Natural killer cell (primary cell): Measurements from ENCODE around the gene AGL. TPM values are rescaled to one million over a fixed set of nuclear protein-coding genes. Genes with fewer than 3 reads are reported as not detected.
A peak's percentile ranks its signal among the peaks of the same experiment; 100 is the strongest.
"Not testable (repeated sequence)": the region's sequence is repeated elsewhere in the genome, so short reads cannot be mapped to it uniquely, and the experiment has no call there.

Source experiments
- ATAC-seq, 3 donors: fragments of 150-1000 bp in 2 of 3; fragments of 200-7000 bp in 1 of 3; cut with Tn5 transposase; 1 replicate in 1 of 3; 2 replicates in 2 of 3; pipeline ENCODE4 v1.10.0; 2021; ENCODE audit warnings: mild to moderate bottlenecking in 2 of 3, moderate library complexity in 2 of 3
- DNase-seq, 2 donors: peaks; one replicate each; pipeline versions ENCODE4 v3.0.0 to v3.0.0-alpha.2; 2013 to 2021; ENCODE audit warnings: mixed read lengths in 1 of 2
- H3K27ac ChIP-seq: one replicate; pipeline ENCODE4 v1.5.1; 2013; ENCODE audit warnings: mild to moderate bottlenecking, low read length
- H3K27me3 ChIP-seq: one replicate; pipeline ENCODE4 v1.6.1; 2013; ENCODE audit warnings: low read length; ENCODE audit not compliant: control insufficient read depth, insufficient read depth
- H3K36me3 ChIP-seq: one replicate; pipeline ENCODE4 v1.6.1; 2013; ENCODE audit warnings: low read length; ENCODE audit not compliant: control insufficient read depth, insufficient read depth
- H3K4me1 ChIP-seq: one replicate; pipeline ENCODE4 v1.6.1; 2013; ENCODE audit warnings: low read length; ENCODE audit not compliant: control insufficient read depth, insufficient read depth
- H3K4me3 ChIP-seq: one replicate; pipeline ENCODE4 v1.5.1; 2013; ENCODE audit warnings: low read length
- H3K9me3 ChIP-seq: one replicate; pipeline ENCODE4 v1.6.1; 2013; ENCODE audit warnings: low read length; ENCODE audit not compliant: control insufficient read depth, insufficient read depth
- H3K27ac Mint-ChIP-seq, 2 donors: one replicate each; pipeline ENCODE4 v1.8.0; 2022; ENCODE audit warnings: mild to moderate bottlenecking in 2 of 2, mixed read lengths in 2 of 2, moderate library complexity in 1 of 2
- H3K27me3 Mint-ChIP-seq, 2 donors: one replicate each; pipeline ENCODE4 v1.8.0; 2022; ENCODE audit warnings: low read depth in 2 of 2, mixed read lengths in 2 of 2
- H3K36me3 Mint-ChIP-seq: one replicate; pipeline ENCODE4 v1.8.0; 2022; ENCODE audit warnings: mixed read lengths
- H3K4me1 Mint-ChIP-seq, 2 donors: one replicate each; pipeline ENCODE4 v1.8.0; 2022; ENCODE audit warnings: mixed read lengths in 2 of 2
- H3K4me3 Mint-ChIP-seq: one replicate; pipeline ENCODE4 v1.8.0; 2022; ENCODE audit warnings: mild to moderate bottlenecking, moderate library complexity, mixed read lengths
- H3K9me3 Mint-ChIP-seq, 2 donors: one replicate each; pipeline ENCODE4 v1.8.0; 2022; ENCODE audit warnings: mixed read lengths in 2 of 2
- WGBS: methylation state at CpG from one replicate; pipeline ENCODE4 v1.1.7; 2013; ENCODE audit warnings: missing lambda C conversion rate; ENCODE audit not compliant: insufficient coverage; 5-methylcytosine and 5-hydroxymethylcytosine counted together
- intact Hi-C: fragments of 100-400 bp; cut with micrococcal nuclease; formaldehyde crosslinking; loops from one replicate; pipeline ENCODE4 v1.14.2; 2022
- total RNA-seq, 4 donors: library from RNA; stranded (reverse); fragments of 120-200 nt in 1 of 4; gene quantifications; one replicate each; pipeline versions ENCODE4 v1.2.3 to v1.2.4, GENCODE V29; 2013 to 2022
- TF ChIP-seq, protein P1 (sequence below): fragments of 200-600 bp; IDR thresholded peaks from one replicate; pipeline ENCODE4 v1.8.0; 2022; ENCODE audit warnings: antibody characterized with exemption

Gene AGL
- total RNA-seq, 3 donors from 2014 or later (not counting 1 experiment from before 2014, with no cell fraction given), result 13.5 to 19.4 (median 15.3) TPM

DNA sequence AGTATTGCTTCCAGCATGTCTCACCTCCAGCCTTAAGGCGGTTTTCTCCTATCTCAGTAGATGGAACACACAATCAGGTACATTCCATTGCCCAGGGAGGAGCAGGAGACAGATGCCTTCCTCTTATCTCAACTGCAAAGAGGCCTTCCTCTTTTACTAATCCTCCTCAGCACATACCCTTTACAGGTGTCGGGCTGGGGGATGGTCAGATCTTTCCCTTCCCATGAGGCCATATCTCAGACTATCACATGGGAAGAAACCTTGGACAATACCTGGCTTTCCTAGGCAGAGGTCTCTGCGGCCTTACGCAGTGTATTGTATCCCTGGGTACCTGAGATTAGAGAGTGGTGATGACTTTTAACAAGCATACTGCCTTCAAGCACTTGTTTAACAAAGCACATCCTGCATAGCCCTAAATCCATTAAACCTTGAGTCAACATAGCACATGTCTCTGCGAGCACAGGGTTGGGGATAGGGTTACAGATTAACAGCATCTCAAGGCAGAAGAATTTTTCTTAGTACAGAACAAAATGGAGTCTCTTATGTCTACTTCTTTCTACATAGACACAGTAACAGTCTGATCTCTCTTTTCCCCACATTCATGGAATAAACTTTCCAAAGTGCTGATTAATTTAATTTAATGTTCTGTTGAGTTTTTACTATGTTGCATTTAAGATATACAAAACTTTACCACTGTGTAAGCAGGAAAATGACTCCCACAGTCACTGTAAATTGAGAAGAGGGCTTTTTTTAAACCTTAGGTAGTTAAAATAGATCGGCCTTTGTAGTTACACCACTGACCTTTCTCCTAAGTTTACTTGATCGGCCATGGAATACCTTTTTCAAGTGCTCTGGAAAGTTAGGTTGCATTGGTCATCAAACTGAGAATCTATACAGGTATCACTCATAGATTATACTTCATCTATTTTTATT is 13.7 kb upstream of the AGL start:
- H3K4me1 ChIP-seq, intact Hi-C loops, H3K36me3 Mint-ChIP-seq, DNase-seq, H3K4me1 Mint-ChIP-seq, H3K27me3 ChIP-seq, ATAC-seq, H3K9me3 Mint-ChIP-seq, H3K36me3 ChIP-seq, H3K4me3 Mint-ChIP-seq, H3K27ac ChIP-seq, H3K27ac Mint-ChIP-seq, H3K27me3 Mint-ChIP-seq, H3K4me3 ChIP-seq, H3K9me3 ChIP-seq: not testable (repeated sequence)
- WGBS, result 91% methylated on average over 4 of the region's 7 CpGs

DNA sequence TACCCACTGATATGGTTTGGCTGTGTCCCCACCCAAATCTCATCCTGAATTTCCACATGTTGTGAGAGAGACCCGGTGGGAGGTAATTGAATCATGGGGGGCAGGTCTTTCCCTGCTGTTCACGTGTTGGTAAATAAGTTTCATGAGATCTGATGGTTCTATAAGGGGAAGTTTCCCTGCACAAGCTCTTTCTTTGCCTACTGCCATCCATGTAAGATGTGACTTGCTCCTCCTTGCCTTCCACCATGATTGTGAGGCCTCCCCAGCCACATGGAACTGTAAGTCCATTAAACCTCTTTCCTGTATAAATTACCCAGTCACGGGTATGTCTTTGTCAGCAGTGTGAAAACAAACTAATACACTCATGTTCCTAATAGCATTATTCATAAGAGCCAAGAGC is 9.8 kb upstream of the AGL start:
- H3K27me3 Mint-ChIP-seq, intact Hi-C loops: not testable (repeated sequence)
- WGBS, result 88% methylated on average over 2 of the region's 3 CpGs

DNA sequence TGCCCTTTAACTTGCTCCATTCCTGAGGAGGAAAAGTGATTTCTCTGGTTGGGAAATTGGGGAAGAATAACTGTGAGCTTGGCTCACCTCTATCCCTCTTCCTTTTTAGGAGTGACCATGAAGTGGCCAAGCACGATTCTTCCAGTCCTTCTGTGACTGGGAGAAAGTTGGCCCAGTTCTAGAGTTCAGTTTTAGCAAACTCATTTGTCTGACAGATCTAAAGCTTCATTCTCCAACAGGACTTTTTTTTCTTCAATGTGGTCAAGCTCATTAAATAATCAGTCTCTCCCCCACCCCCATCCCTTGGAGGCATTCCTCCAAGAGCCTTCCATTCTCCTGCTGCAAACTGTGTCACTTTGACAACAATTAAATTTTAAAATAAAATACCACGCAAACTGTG is 6.4 kb upstream of the AGL start:
- H3K27me3 Mint-ChIP-seq, result peaks cover 2 to 6% of the 10 kb centered on the region in 2 donors
- H3K4me3 Mint-ChIP-seq, result no peak overlapping the region
- Histone ChIP-seq H3K27me3 (no peaks in the 10 kb centered on the region), H3K9me3 (no peaks in the 10 kb centered on the region), H3K27ac (no peak overlapping the region), H3K4me1 (no peaks in the 10 kb centered on the region), H3K4me3 (no peak overlapping the region), H3K36me3 (no peaks in the 10 kb centered on the region)
- no peak overlapping the region for H3K27ac Mint-ChIP-seq
- intact Hi-C loops, result no loop called here
- TF ChIP-seq, protein P1, sequence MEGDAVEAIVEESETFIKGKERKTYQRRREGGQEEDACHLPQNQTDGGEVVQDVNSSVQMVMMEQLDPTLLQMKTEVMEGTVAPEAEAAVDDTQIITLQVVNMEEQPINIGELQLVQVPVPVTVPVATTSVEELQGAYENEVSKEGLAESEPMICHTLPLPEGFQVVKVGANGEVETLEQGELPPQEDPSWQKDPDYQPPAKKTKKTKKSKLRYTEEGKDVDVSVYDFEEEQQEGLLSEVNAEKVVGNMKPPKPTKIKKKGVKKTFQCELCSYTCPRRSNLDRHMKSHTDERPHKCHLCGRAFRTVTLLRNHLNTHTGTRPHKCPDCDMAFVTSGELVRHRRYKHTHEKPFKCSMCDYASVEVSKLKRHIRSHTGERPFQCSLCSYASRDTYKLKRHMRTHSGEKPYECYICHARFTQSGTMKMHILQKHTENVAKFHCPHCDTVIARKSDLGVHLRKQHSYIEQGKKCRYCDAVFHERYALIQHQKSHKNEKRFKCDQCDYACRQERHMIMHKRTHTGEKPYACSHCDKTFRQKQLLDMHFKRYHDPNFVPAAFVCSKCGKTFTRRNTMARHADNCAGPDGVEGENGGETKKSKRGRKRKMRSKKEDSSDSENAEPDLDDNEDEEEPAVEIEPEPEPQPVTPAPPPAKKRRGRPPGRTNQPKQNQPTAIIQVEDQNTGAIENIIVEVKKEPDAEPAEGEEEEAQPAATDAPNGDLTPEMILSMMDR, result no peak
- no peaks in the 10 kb centered on the region for H3K4me1 Mint-ChIP-seq
- 75% methylated on average over 2 of the region's 2 CpGs for WGBS
- no peaks in the 10 kb centered on the region for H3K36me3 Mint-ChIP-seq
- H3K9me3 Mint-ChIP-seq, result no peaks in the 10 kb centered on the region
- ATAC-seq, result no peak
- no peak for DNase-seq

More for the DNA sequence above, 9.8 kb upstream of the AGL start:
- H3K27ac Mint-ChIP-seq, DNase-seq, H3K4me3 ChIP-seq, ATAC-seq, H3K4me1 Mint-ChIP-seq, H3K27ac ChIP-seq, H3K36me3 ChIP-seq, H3K9me3 Mint-ChIP-seq, H3K4me3 Mint-ChIP-seq, H3K9me3 ChIP-seq, H3K36me3 Mint-ChIP-seq, H3K27me3 ChIP-seq, H3K4me1 ChIP-seq: not testable (repeated sequence)

DNA sequence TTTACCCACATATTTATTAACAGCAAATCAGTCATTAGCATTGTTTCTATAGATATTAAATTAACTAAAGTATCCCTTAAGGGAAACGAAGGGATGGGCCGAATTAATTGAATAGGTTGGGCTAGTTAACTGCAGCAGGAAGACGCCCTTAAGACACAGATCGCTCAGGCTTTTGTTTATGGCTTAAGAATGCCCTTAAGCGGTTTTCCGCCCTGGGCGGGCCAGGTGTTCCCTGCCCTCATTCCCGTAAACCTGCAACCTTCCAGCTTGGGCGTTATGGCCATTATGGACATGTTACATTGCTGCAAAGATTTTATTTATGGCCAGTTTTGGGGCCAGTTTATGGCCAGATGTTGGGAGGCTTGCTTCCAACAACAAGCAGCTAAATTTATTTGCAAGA is 5.0 kb upstream of the AGL start:
- H3K27ac Mint-ChIP-seq, H3K36me3 Mint-ChIP-seq, H3K4me3 ChIP-seq, H3K4me1 ChIP-seq, ATAC-seq, H3K27me3 ChIP-seq, H3K4me1 Mint-ChIP-seq, H3K27me3 Mint-ChIP-seq, H3K9me3 Mint-ChIP-seq, DNase-seq, H3K36me3 ChIP-seq, H3K4me3 Mint-ChIP-seq, H3K27ac ChIP-seq, intact Hi-C loops, H3K9me3 ChIP-seq: not testable (repeated sequence)
- 94% methylated on average over 9 of the region's 9 CpGs for WGBS

DNA sequence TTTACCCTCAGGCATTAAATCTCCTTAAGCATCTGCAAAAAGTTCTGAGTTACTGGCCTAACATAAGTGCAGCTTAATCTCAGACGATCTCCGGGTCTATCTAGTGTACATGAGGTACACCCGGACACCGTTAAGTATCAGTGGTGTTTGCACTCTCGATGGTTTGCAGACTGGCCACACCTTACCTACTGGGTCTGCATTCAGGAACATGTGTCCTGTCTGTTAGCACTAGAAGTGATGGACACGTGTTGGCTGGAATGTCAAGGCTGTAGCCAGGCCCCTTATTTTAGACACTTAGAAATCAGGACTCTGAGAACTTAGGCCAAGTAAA is 783 bp upstream of the AGL start:
- Mint-ChIP-seq H3K9me3 (no peaks in the 10 kb centered on the region), H3K27ac (peak overlapping the region; percentile 86 to 91), H3K4me3 (peak overlapping the region; percentile 97), H3K27me3 (peaks cover 2 to 6% of the 10 kb centered on the region in 2 donors), H3K36me3 (no peaks in the 10 kb centered on the region), H3K4me1 (peaks cover 27 to 28% of the 10 kb centered on the region in 2 donors)
- Histone ChIP-seq H3K36me3 (no peaks in the 10 kb centered on the region), H3K9me3 (no peaks in the 10 kb centered on the region), H3K27me3 (no peaks in the 10 kb centered on the region), H3K4me3 (peak overlapping the region; percentile 59), H3K27ac (peak overlapping the region; percentile 63), H3K4me1 (peaks cover 11% of the 10 kb centered on the region)
- 77% methylated on average over 6 of the region's 6 CpGs for WGBS
- DNase-seq (no peak), ATAC-seq (no peak)
- TF ChIP-seq, protein P1, result no peak
- intact Hi-C loops, result no loop called here
